Mesenchymal stem cell (in vitro differentiated cells and primary cell): ENCODE results near the gene TMEM117.

Experiments used
- DNase-seq: peaks from one replicate; pipeline ENCODE4 v3.0.0-alpha.2; 2013
- H2AFZ ChIP-seq: one replicate; pipeline ENCODE4 v1.6.1; 2013; ENCODE audit warnings: low read depth, mild to moderate bottlenecking, control low read depth, inconsistent platforms, low read length, moderate library complexity
- H2AK5ac ChIP-seq: 2 replicates; pipeline ENCODE4 v1.6.1; 2013; ENCODE audit warnings: low read length, moderate library complexity, mild to moderate bottlenecking, inconsistent platforms; ENCODE audit not compliant: severe bottlenecking
- H2BK120ac ChIP-seq: one replicate; pipeline ENCODE4 v1.6.1; 2013; ENCODE audit warnings: low read depth, mild to moderate bottlenecking, inconsistent platforms, low read length, moderate library complexity
- H2BK12ac ChIP-seq, 2 experiments: one replicate each; pipeline ENCODE4 v1.6.1; 2013; ENCODE audit warnings: inconsistent platforms in 2 of 2, low read length in 2 of 2, mild to moderate bottlenecking in 2 of 2, moderate library complexity in 2 of 2, control low read depth in 1 of 2
- H2BK15ac ChIP-seq: one replicate; pipeline ENCODE4 v1.6.1; 2013; ENCODE audit warnings: mild to moderate bottlenecking, low read depth, inconsistent platforms; ENCODE audit not compliant: poor library complexity, severe bottlenecking
- H2BK5ac ChIP-seq: 2 replicates; pipeline ENCODE4 v1.6.1; 2013; ENCODE audit warnings: low read depth, mild to moderate bottlenecking, low read length, control low read depth, inconsistent platforms; ENCODE audit not compliant: poor library complexity, severe bottlenecking
- H3K14ac ChIP-seq, 2 experiments: one replicate each; pipeline ENCODE4 v1.6.1; 2013; ENCODE audit warnings: inconsistent platforms in 2 of 2, low read length in 2 of 2, control low read depth in 1 of 2, mild to moderate bottlenecking in 1 of 2, moderate library complexity in 1 of 2
- H3K18ac ChIP-seq, 2 experiments: one replicate each; pipeline ENCODE4 v1.6.1; 2013; ENCODE audit warnings: inconsistent platforms in 2 of 2, low read length in 2 of 2, control low read depth in 1 of 2, low read depth in 1 of 2, mild to moderate bottlenecking in 1 of 2
- H3K23ac ChIP-seq, 2 experiments: one replicate each; pipeline ENCODE4 v1.6.1; 2013; ENCODE audit warnings: inconsistent platforms in 2 of 2, low read length in 2 of 2, mild to moderate bottlenecking in 2 of 2, moderate library complexity in 2 of 2, control low read depth in 1 of 2
- H3K27ac ChIP-seq: 2 replicates; pipeline ENCODE4 v1.5.1; 2013; ENCODE audit warnings: mild to moderate bottlenecking, moderate library complexity, low read length, control low read depth, inconsistent platforms; ENCODE audit not compliant: poor library complexity, severe bottlenecking
- H3K27me3 ChIP-seq, 2 experiments: 2 replicates each; pipeline versions ENCODE4 v1.6.1 to v1.7.0; 2013; ENCODE audit warnings: low read length in 2 of 2, mild to moderate bottlenecking in 2 of 2, moderate library complexity in 2 of 2, control low read depth in 1 of 2, inconsistent platforms in 1 of 2; ENCODE audit not compliant: control insufficient read depth in 1 of 2, insufficient read depth in 1 of 2
- H3K36me3 ChIP-seq, 2 experiments: 2 replicates each; pipeline versions ENCODE4 v1.6.1 to v1.7.0; 2013; ENCODE audit warnings: low read length in 2 of 2, control low read depth in 1 of 2, inconsistent platforms in 1 of 2, low read depth in 1 of 2, mild to moderate bottlenecking in 1 of 2; ENCODE audit not compliant: insufficient read depth in 2 of 2, control insufficient read depth in 1 of 2
- H3K4ac ChIP-seq, 2 experiments: one replicate each; pipeline ENCODE4 v1.6.1; 2013; ENCODE audit warnings: inconsistent platforms in 2 of 2, low read length in 2 of 2, mild to moderate bottlenecking in 2 of 2, moderate library complexity in 2 of 2, control low read depth in 1 of 2, low read depth in 1 of 2
- H3K4me1 ChIP-seq: 2 replicates; pipeline ENCODE4 v1.6.1; 2013; ENCODE audit warnings: low read depth, low read length, control low read depth; ENCODE audit not compliant: control insufficient read depth, insufficient read depth
- H3K4me2 ChIP-seq: 2 replicates; pipeline ENCODE4 v1.6.1; 2013; ENCODE audit warnings: low read length, mild to moderate bottlenecking, inconsistent platforms; ENCODE audit not compliant: poor library complexity, severe bottlenecking
- H3K4me3 ChIP-seq, 2 experiments: 2 replicates each; pipeline versions ENCODE4 v1.5.1 to v1.7.0; 2013; ENCODE audit warnings: low read length in 2 of 2, mild to moderate bottlenecking in 2 of 2, control low read depth in 1 of 2, low read depth in 1 of 2; ENCODE audit not compliant: insufficient read depth in 1 of 2
- H3K79me1 ChIP-seq: replicated peaks from 2 replicates; pipeline ENCODE4 v1.6.1; 2013; ENCODE audit warnings: mild to moderate bottlenecking, control low read depth, low read length, inconsistent platforms; ENCODE audit not compliant: poor library complexity, severe bottlenecking
- H3K9ac ChIP-seq: 2 replicates; pipeline ENCODE4 v1.7.0; 2013; ENCODE audit warnings: mild to moderate bottlenecking, low read length, moderate library complexity
- H3K9me3 ChIP-seq: 2 replicates; pipeline ENCODE4 v1.7.0; 2013; ENCODE audit warnings: mild to moderate bottlenecking, low read length; ENCODE audit not compliant: control insufficient read depth
- H4K8ac ChIP-seq: one replicate; pipeline ENCODE4 v1.6.1; 2013; ENCODE audit warnings: inconsistent platforms, mild to moderate bottlenecking, low read length, moderate library complexity
- H4K91ac ChIP-seq: one replicate; pipeline ENCODE4 v1.6.1; 2013; ENCODE audit warnings: mild to moderate bottlenecking, low read length, inconsistent platforms
- WGBS: methylation state at CpG from one replicate; pipeline ENCODE4 v1.1.7; 2013; ENCODE audit warnings: mixed read lengths; 5-methylcytosine and 5-hydroxymethylcytosine counted together

TMEM117 gene

DNA sequence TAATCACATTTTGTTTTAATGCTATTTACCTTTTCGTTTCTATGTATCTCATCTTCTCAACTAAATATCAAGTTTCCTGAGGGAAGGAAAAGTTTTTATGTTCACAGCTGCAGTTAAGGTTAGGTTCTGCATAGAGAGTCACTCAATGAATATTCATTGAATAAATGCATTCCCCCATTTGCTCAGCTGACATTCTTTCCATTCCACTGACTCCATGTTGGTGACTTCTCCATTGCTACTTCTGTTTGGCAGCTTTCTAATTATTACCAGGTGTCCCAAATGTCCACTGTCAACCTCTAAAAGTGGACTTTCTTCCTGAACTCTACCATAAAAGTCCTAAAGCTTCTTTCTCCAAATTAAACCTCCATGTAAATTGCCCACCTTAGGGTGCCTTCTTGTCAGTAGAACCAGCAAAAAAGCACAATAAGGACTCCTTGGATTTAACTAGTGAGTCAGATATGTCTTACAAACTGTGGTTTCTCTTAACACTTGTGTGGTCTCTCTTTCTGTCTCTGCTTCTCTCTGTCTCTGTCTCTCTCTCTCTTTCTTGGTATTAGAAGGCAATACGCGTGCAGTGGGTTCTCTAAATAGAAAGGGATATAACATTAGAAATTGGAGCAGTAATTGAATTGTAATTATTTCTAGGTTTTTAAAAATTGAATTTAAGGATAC is 85.9 kb downstream of the TMEM117 start:
- Histone ChIP-seq H4K8ac (no peak overlapping the region), H3K27ac (no peak overlapping the region), H2BK5ac (no peak overlapping the region), H3K4ac (no peak overlapping the region), H3K4me1 (no peaks in the 10 kb centered on the region), H2AK5ac (no peak overlapping the region), H3K4me3 (no peak overlapping the region), H2BK120ac (no peak overlapping the region), H2BK12ac (no peak overlapping the region), H2AFZ (no peak overlapping the region), H3K18ac (no peak overlapping the region), H3K9ac (no peak overlapping the region), H3K14ac (no peak overlapping the region), H3K23ac (no peak overlapping the region), H3K36me3 (no peaks in the 10 kb centered on the region), H3K9me3 (no peaks in the 10 kb centered on the region), H3K27me3 (no peaks in the 10 kb centered on the region), H3K79me1 (no peaks in the 10 kb centered on the region), H4K91ac (no peak overlapping the region), H2BK15ac (no peak overlapping the region), H3K4me2 (no peak overlapping the region)
- WGBS = no CpG with 5 or more reads among the region's 3 CpGs
- DNase-seq = peak; percentile 7

DNA sequence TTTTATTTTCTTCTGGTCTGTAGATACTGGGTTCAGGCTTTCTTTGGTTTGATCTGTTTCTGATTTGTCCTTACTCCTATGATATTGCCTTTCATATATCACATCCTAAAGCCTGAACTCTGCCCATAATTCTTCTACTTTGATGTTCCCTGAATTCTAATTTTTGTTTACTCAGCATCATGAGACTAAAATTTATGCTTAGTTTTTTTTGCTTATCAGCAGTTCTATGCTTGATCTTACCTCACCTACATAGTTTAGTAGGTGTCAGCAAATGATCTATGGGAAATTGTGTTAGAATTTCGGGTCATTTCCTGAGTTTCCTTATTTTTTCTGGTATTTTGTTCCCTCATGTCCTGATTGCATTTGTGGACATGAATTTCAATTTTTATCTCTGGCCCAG is 94.2 kb downstream of the TMEM117 start:
- H3K23ac ChIP-seq = no peak overlapping the region
- H2BK12ac ChIP-seq = no peak overlapping the region
- H3K27me3 ChIP-seq = no peaks in the 10 kb centered on the region
- H2BK15ac ChIP-seq = no peak overlapping the region
- no peak overlapping the region for H3K18ac ChIP-seq
- H2BK5ac ChIP-seq = no peak overlapping the region
- no peaks in the 10 kb centered on the region for H3K36me3 ChIP-seq
- no peak overlapping the region for H3K4me3 ChIP-seq
- DNase-seq = no peak
- 67% methylated on average over 1 of the region's 1 CpG for WGBS
- H4K91ac ChIP-seq = no peak overlapping the region
- peaks cover 7% of the 10 kb centered on the region for H3K9me3 ChIP-seq
- no peak overlapping the region for H2BK120ac ChIP-seq
- H3K27ac ChIP-seq = no peak overlapping the region
- H3K4me2 ChIP-seq = no peak overlapping the region
- no peak overlapping the region for H3K9ac ChIP-seq
- no peaks in the 10 kb centered on the region for H3K4me1 ChIP-seq
- no peaks in the 10 kb centered on the region for H3K79me1 ChIP-seq
- H3K4ac ChIP-seq = no peak overlapping the region
- H2AK5ac ChIP-seq = no peak overlapping the region
- no peak overlapping the region for H2AFZ ChIP-seq
- no peak overlapping the region for H4K8ac ChIP-seq
- no peak overlapping the region for H3K14ac ChIP-seq

DNA sequence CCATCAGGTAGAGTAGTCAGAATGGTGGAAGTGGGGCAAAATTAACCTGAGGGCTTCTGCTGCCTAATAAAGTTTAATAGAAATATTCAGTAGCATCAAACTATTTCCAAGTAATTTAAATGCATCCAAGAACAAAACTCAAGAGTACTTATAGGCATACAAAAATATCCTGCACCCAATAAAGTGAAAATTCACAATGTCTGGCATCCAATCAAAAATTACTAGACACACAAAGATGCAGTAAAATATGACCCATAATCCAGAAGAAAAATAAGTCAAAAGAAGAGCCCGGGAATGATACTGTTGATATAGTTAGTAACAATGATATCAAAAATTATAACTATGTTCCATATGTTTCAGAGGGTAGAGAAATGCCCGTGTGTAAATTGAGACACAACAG is 95.3 kb downstream of the TMEM117 start:
- no CpG with 5 or more reads among the region's 2 CpGs for WGBS
- no peak overlapping the region for H3K4ac ChIP-seq

DNA sequence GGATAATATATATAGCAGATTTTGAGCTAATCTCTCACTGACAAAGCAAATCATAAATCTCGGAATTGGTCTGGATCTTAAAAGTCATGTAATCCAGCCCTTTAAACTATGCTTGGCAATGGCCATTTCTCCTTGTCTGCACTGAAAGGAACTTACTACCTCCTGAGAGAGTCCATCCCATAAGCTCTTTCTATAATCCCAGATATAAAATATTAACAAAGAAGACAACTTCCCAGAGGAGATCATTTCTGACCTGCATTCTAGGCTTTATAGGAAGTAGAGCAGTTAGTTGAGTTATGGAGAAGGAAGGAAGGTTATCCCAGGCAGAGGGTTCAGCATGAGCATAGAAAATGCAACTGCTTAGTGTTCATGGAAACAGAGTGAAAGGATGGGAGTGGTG is 99.7 kb downstream of the TMEM117 start:
- Histone ChIP-seq H3K27ac (no peak overlapping the region), H3K23ac (no peak overlapping the region), H3K18ac (no peak overlapping the region), H2BK15ac (no peak overlapping the region), H3K4ac (no peak overlapping the region), H3K4me3 (no peak overlapping the region), H4K91ac (no peak overlapping the region), H3K4me2 (no peak overlapping the region), H3K14ac (no peak overlapping the region), H3K36me3 (no peaks in the 10 kb centered on the region), H2AFZ (no peak overlapping the region), H4K8ac (no peak overlapping the region), H3K4me1 (no peaks in the 10 kb centered on the region), H2BK120ac (no peak overlapping the region), H3K27me3 (no peaks in the 10 kb centered on the region), H2BK5ac (no peak overlapping the region), H3K9me3 (peaks cover 7% of the 10 kb centered on the region), H2BK12ac (no peak overlapping the region), H3K79me1 (peaks cover 2% of the 10 kb centered on the region), H3K9ac (no peak overlapping the region), H2AK5ac (no peak overlapping the region)
- 94% methylated on average over 1 of the region's 1 CpG for WGBS
- DNase-seq = no peak

More for the DNA sequence above, 95.3 kb downstream of the TMEM117 start:
- H3K9me3 ChIP-seq = peaks cover 7% of the 10 kb centered on the region
- H2BK12ac ChIP-seq = no peak overlapping the region
- no peaks in the 10 kb centered on the region for H3K27me3 ChIP-seq
- no peak overlapping the region for H2BK120ac ChIP-seq
- H3K23ac ChIP-seq = no peak overlapping the region
- H4K91ac ChIP-seq = no peak overlapping the region
- H3K18ac ChIP-seq = no peak overlapping the region
- H3K4me3 ChIP-seq = no peak overlapping the region
- H2AFZ ChIP-seq = no peak overlapping the region
- no peaks in the 10 kb centered on the region for H3K36me3 ChIP-seq
- H3K9ac ChIP-seq = no peak overlapping the region
- H3K14ac ChIP-seq = no peak overlapping the region
- H2BK5ac ChIP-seq = no peak overlapping the region
- H4K8ac ChIP-seq = no peak overlapping the region
- H3K79me1 ChIP-seq = no peaks in the 10 kb centered on the region
- H3K4me1 ChIP-seq = no peaks in the 10 kb centered on the region
- H2BK15ac ChIP-seq = no peak overlapping the region
- no peak for DNase-seq
- H2AK5ac ChIP-seq = no peak overlapping the region
- no peak overlapping the region for H3K27ac ChIP-seq
- H3K4me2 ChIP-seq = no peak overlapping the region
